GM19193 (cell line): ENCODE measurements around the gene ATP8A1.

Experiments
- POLR2A ChIP-seq: IDR thresholded peaks from 4 replicates; pipeline ENCODE4 v1.6.1; 2011; ENCODE audit not compliant: insufficient read depth, insufficient read length; ENCODE audit errors: extremely low read depth

Gene ATP8A1

DNA sequence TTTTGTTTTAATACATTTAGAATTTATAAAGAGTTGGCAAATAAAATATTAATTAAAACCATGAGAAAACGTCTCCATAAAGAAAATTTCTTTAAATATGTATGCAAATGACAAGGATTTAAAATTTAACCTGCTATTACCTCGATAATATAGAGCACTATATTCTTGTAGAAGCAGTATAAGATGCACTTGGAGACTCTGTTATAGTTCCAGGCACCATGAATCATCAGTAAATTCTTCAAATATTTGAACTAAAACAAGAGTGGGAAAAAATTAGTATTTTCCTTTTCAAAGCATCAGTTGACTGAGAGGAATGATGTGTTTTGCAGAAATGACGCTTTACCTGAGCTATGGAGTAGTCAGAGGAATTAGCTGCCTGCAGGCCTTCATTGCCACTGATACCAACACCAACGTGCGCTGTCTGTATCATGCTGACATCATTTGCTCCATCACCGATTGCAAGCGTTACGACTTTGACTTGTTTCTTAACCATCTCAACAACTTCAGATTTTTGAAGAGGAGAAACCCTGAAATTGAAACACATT lies 192.3 kb downstream of the ATP8A1 start:
- no peak for TF ChIP-seq POLR2A

GRCh38 chr4:42460043-42460442 lies 196.9 kb downstream of the ATP8A1 start:
- TF ChIP-seq POLR2A = no peak

- TF ChIP-seq POLR2A = no peak
Observed at GRCh38 chr4:42458657-42459056, 198.2 kb downstream of the ATP8A1 start.

- no peak for TF ChIP-seq POLR2A
Observed at GRCh38 chr4:42454755-42455420, 202.0 kb downstream of the ATP8A1 start.

GRCh38 chr4:42453612-42454011 lies 203.3 kb downstream of the ATP8A1 start:
- no peak for TF ChIP-seq POLR2A

DNA sequence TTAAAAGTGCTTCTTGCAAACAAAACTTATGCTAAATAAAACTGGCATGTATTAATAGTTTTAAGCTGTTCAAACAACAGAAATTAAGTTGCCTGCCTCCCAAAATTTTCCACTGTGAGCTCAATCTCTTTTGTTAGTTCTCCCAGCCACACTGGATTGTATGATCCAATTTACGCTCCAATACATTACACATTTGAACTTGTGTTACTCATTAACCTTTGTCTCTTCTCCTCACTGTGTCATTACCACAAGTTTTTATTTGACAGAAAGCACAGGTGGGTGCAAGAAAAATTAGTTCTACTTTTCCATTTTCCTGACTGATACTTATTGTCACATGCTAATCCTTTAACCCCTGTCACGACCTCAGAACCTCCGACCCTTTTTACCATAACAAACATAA lies 204.1 kb downstream of the ATP8A1 start:
- no peak for TF ChIP-seq POLR2A

DNA sequence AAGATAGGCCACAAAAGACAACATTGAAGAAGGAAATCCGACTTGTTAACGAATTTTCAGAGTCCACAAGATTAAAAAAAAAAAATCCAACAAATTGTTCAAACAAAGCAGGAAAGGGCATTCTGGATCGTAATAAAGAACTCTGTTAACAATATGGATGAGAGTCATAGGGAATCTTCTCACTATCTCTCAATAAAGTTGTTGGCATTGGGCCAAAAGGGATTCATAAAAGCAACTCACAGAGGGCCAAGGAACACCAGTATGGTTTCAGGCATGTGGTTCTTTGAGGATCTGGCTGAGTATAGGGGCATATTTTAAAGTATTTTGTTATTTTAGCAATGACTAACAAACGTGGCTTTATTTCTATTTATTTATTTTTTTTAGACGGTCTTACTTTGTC lies 210.1 kb downstream of the ATP8A1 start:
- no peak for TF ChIP-seq POLR2A

GRCh38 chr4:42445038-42445437 lies 211.9 kb downstream of the ATP8A1 start:
- no peak for TF ChIP-seq POLR2A

DNA sequence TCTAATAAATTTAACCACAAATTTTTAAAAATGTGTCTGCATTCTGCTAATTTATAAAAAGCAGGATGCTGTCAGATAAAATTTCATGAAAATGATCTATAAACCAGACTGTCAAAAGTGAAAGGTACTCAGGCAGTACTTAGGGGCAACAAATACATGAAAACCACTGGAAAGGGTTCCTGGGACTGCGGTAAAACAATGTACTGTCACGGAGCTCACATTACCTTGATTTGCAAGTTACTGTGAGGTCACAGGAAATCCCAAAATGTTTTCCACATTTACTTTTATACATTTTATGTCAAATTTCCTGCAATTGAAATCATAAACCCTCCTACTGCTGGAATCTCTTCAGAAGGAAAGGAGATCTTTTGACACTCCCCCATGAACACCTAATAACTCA lies 214.3 kb downstream of the ATP8A1 start:
- TF ChIP-seq POLR2A = no peak

DNA sequence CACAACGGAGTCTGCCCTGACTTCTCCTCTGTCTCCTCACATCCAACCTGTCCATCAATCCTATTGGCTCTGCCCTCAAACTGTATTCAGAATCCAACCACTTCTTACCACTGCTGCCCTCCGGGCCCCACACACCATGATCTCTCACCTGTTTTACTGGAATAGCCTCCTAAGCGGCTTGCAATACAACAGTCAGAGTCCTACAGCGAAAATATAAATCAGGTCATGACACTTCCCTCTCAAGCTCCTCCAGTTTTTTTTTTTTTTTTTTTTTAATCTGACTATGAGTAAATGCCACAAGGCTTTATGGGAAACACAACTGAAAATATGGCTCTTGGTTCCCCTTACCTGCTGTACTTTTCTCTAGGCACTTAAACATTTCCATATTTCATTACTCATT lies 216.8 kb downstream of the ATP8A1 start:
- no peak for TF ChIP-seq POLR2A

DNA sequence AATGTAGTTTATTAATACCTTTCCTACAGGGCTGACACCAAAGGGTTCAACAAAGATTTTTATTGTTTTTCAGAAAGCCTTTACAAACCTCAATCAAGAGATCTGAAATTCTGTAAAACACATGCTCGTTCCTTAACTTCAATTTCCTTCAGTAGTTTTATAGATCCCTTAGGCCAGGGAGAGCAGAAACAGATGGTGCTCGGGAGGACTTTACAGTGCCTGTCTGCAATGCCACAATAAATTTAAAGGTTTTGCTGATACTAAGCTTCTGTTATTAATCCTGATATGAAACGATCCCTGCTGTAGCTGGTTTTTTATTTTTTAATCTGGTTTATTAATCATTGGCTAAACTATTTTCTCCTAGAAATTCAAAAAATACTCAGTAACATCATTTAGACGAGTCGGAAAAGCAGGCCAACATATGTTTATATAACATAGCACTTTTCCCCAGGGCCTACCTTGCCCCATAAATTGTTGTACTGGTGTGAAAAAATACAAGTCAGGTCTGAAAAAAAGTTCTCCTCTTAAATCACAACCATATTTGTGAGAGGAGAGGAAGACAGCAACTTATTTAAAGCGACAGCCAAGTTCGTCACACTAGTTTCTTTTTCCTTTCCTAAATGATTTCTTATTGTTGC lies 219.9 kb downstream of the ATP8A1 start:
- TF ChIP-seq POLR2A = no peak

- no peak for TF ChIP-seq POLR2A
Observed at GRCh38 chr4:42428036-42428435, 228.9 kb downstream of the ATP8A1 start.

DNA sequence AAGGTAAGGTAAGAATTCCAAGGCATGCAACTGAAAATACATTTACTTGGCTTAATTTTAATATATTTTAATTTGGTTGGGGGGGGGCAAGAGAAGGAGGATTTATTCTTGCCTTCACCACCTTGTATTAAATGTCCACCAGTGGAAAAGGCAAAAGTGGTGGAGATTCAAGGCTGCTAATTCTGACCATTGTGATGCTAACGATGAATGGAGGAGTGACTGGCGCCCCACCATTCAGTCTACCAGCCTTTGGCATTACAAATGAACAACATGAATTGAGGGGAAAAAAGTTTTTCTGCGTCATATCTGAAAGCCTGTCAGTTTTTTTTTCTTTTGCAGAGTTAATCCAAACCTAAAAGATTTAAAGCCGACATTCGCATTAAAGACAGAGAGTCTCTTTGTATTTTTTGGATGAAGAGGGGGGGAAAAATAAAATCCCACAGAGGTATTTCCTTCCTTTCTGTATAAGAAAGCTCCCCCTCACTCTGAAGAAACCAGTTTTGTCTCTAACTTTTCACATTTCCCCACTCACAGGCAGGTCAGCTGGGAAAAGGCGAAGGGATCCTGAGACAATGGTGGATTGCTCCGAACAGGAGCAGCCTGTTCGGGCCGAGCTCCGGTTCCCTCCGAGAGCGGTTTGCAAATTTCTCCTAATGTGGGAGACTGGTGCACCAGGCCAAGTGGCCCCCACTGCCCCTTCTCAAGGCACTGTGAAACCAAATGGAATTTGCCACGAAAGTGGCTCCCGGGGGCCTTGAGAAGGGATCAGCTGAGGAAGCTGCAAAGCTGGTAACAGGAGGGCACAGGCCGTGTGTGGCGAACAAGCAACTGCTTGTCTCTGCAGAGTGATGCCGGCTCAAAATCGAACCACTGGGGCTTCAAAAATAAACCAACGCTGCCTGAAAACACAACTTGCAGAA lies 231.5 kb downstream of the ATP8A1 start:
- TF ChIP-seq POLR2A = no peak

- TF ChIP-seq POLR2A = no peak
Observed at GRCh38 chr4:42420140-42420539, 236.8 kb downstream of the ATP8A1 start.

DNA sequence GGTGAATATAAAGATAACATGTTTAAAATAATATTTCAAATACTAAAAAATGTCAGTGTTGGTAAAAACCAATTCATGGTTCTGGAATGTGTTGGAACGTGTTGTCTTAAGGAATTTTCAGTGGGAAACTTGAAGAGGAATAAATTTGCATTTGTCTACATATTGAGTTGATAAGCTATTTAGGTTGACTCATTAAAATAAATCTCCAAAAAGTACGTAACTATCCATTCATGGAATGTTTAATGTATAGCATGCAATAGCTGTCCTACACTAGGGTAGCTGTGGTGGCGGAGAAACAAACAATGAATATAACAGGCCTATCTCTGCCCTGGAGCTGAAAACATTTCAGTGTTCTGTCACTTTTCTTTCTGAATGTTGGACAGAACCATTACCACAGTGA lies 239.4 kb downstream of the ATP8A1 start:
- no peak for TF ChIP-seq POLR2A
